CD4-positive, CD25-positive, alpha-beta regulatory T cell (primary cell): ENCODE results near the gene CYB5RL. TPM values are rescaled to one million over a fixed set of nuclear protein-coding genes. Genes with fewer than 3 reads are reported as not detected.

Experiments used
- ATAC-seq, 2 donors: fragments of 150-1000 bp; cut with Tn5 transposase; one replicate each; pipeline ENCODE4 v1.10.0; 2021; ENCODE audit warnings: low read depth in 2 of 2, moderate number of reproducible peaks in 2 of 2, moderate library complexity in 1 of 2
- DNase-seq, 3 donors: peaks; one replicate each; pipeline versions ENCODE4 v3.0.0 to v3.0.0-alpha.2; 2012 to 2022; ENCODE audit warnings: mixed read lengths in 1 of 3
- H3K27ac ChIP-seq: one replicate; pipeline ENCODE4 v1.7.0; 2013; ENCODE audit warnings: mild to moderate bottlenecking, low read length; ENCODE audit not compliant: insufficient read depth, poor library complexity, severe bottlenecking
- H3K27me3 ChIP-seq: one replicate; pipeline ENCODE4 v1.7.0; 2013; ENCODE audit warnings: low read length; ENCODE audit not compliant: control insufficient read depth, insufficient read depth
- H3K36me3 ChIP-seq: one replicate; pipeline ENCODE4 v1.7.0; 2013; ENCODE audit warnings: mild to moderate bottlenecking, low read length, moderate library complexity; ENCODE audit not compliant: control insufficient read depth, insufficient read depth
- H3K4me1 ChIP-seq: 2 replicates; pipeline ENCODE4 v1.7.0; 2013; ENCODE audit warnings: mild to moderate bottlenecking, low read length; ENCODE audit not compliant: insufficient read depth, control insufficient read depth, poor library complexity, severe bottlenecking
- H3K4me3 ChIP-seq: one replicate; pipeline ENCODE4 v1.7.0; 2013; ENCODE audit warnings: low read depth, mild to moderate bottlenecking, low read length, moderate library complexity
- H3K9me3 ChIP-seq, 2 experiments: 1 replicate in 1 of 2; 2 replicates in 1 of 2; pipeline ENCODE4 v1.7.0; 2013; ENCODE audit warnings: low read length in 2 of 2, mild to moderate bottlenecking in 1 of 2, moderate library complexity in 1 of 2; ENCODE audit not compliant: control insufficient read depth in 2 of 2
- H3K27ac Mint-ChIP-seq, 3 donors: one replicate each; pipeline ENCODE4 v1.8.0; 2020 to 2022; ENCODE audit warnings: mild to moderate bottlenecking in 3 of 3, mixed read lengths in 3 of 3, moderate library complexity in 2 of 3
- H3K27me3 Mint-ChIP-seq: one replicate; pipeline ENCODE4 v1.8.0; 2022; ENCODE audit warnings: mild to moderate bottlenecking, mixed read lengths
- H3K36me3 Mint-ChIP-seq: one replicate; pipeline ENCODE4 v1.8.0; 2020; ENCODE audit warnings: mixed read lengths
- H3K4me1 Mint-ChIP-seq, 4 donors: one replicate each; pipeline ENCODE4 v1.8.0; 2020 to 2022; ENCODE audit warnings: mixed read lengths in 4 of 4, mild to moderate bottlenecking in 1 of 4
- H3K4me3 Mint-ChIP-seq, 4 donors: one replicate each; pipeline ENCODE4 v1.8.0; 2020 to 2022; ENCODE audit warnings: mild to moderate bottlenecking in 4 of 4, mixed read lengths in 4 of 4, moderate library complexity in 3 of 4
- H3K9me3 Mint-ChIP-seq, 7 donors: one replicate each; pipeline ENCODE4 v1.8.0; 2020 to 2022; ENCODE audit warnings: mixed read lengths in 7 of 7, mild to moderate bottlenecking in 3 of 7, moderate library complexity in 2 of 7
- polyA plus RNA-seq, 4 donors: library from polyadenylated mRNA; unstranded; fragments of 300-500 nt; fragmentation: Illumina TruSeq; gene quantifications; one replicate each; pipeline ENCODE4 v1.2.3, GENCODE V29; 2021
- total RNA-seq: library from RNA; stranded (reverse); gene quantifications from one replicate; pipeline ENCODE4 v1.2.3, GENCODE V29; 2022

The CYB5RL gene
- total and polyA plus RNA-seq, 5 donors from 2014 or later: 1.1 to 4.8 (median 3.2) TPM

DNA sequence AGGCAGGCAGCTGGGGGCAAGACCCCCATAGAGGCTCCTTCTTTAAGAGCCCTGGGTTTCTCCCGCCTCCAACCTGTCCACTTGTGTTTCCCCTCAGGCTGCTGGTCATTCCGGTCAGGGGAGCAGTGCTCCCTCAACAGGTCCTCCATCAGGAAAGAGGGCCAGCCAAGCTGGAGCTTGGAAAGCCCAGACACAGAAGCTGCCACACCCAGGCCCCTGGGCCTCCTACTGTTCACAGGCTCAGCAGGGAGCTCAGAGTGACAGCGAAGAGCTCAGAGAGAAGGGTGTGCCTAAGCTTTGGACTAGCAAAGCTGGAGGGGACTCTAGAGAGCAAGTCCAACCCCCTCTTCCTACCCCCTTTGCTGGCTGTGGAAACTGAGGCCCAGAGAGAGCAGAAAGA lies 36.8 kb downstream of the CYB5RL start:
- Mint-ChIP-seq H3K27me3 (peaks cover 4% of the 10 kb centered on the region), H3K4me1 (no peaks in the 10 kb centered on the region), H3K4me3 (no peak overlapping the region), H3K27ac (no peak overlapping the region), H3K9me3 (no peaks in the 10 kb centered on the region), H3K36me3 (peaks cover 7% of the 10 kb centered on the region)
- no peak for DNase-seq
- ATAC-seq: no peak
- no peaks in the 10 kb centered on the region for H3K36me3 ChIP-seq
- H3K27ac ChIP-seq: no peak overlapping the region
- no peaks in the 10 kb centered on the region for H3K9me3 ChIP-seq
- no peaks in the 10 kb centered on the region for H3K27me3 ChIP-seq
- H3K4me1 ChIP-seq: no peaks in the 10 kb centered on the region
- no peak overlapping the region for H3K4me3 ChIP-seq

DNA sequence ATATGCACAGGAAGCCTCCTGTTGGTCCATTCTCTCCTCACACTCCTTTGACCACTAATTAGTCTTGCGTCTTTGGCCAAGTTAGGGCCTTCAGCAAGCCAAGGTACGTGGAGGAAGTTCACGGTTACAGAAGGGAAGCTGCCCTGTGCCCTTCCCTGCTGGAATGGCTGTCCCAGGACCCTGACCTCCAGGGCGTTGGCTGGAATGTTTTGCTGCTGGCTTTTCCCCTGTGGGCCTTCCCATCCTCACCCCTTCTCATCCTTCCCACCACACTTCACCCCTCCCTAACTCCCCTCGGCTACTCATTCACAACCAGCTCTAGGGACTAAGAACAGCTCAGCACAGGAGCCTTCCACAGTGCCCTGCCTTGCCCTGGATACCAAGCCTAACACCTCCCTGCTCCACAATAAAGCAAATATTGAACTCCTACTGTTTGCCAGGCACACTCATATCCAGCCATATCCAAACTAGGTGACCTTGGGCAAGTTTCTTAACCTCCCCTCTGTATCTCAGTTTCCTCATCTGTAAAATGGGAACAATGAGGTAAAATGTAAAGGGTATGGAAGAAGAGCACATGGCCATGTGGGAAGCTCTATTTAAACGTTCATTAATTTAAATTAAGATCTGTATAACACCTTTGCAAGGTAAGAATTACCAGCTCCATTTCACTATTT lies 38.2 kb downstream of the CYB5RL start:
- Mint-ChIP-seq H3K27ac (no peak overlapping the region), H3K27me3 (peaks cover 4% of the 10 kb centered on the region), H3K4me3 (no peak overlapping the region), H3K4me1 (no peaks in the 10 kb centered on the region), H3K9me3 (no peaks in the 10 kb centered on the region), H3K36me3 (peaks cover 7% of the 10 kb centered on the region)
- ATAC-seq (no peak), DNase-seq (no peak)
- Histone ChIP-seq H3K27ac (no peak overlapping the region), H3K4me3 (no peak overlapping the region), H3K36me3 (no peaks in the 10 kb centered on the region), H3K9me3 (no peaks in the 10 kb centered on the region), H3K27me3 (no peaks in the 10 kb centered on the region), H3K4me1 (no peaks in the 10 kb centered on the region)

DNA sequence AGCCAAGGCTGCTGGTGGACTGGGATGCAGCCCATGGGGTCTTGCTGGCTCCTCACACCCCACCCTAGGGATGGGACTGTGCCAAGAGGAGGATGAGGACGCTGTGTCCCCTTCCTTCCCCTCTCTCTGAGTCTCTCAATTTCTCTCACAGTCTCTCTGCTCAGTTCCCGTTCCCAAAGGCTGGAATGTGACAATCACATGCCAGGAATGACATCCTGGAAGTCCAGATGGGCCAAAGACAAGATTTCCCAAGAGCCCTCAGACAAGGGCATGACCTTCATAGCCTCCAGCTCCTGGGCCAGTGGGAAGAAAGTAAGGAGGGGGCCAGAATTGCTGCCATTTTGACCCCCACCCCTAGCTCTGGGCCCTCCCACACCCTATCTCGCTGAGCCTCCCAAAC lies 39.5 kb downstream of the CYB5RL start:
- no peaks in the 10 kb centered on the region for H3K4me1 ChIP-seq
- H3K4me3 ChIP-seq: no peak overlapping the region
- H3K27ac Mint-ChIP-seq: no peak overlapping the region
- ATAC-seq (no peak), DNase-seq (no peak)
- H3K27me3 Mint-ChIP-seq: peaks cover 4% of the 10 kb centered on the region
- no peak overlapping the region for H3K4me3 Mint-ChIP-seq
- H3K4me1 Mint-ChIP-seq: no peaks in the 10 kb centered on the region
- H3K27me3 ChIP-seq: no peaks in the 10 kb centered on the region
- no peaks in the 10 kb centered on the region for H3K36me3 ChIP-seq
- H3K9me3 ChIP-seq: no peaks in the 10 kb centered on the region
- no peaks in the 10 kb centered on the region for H3K9me3 Mint-ChIP-seq
- H3K27ac ChIP-seq: no peak overlapping the region
- H3K36me3 Mint-ChIP-seq: peaks cover 4% of the 10 kb centered on the region

DNA sequence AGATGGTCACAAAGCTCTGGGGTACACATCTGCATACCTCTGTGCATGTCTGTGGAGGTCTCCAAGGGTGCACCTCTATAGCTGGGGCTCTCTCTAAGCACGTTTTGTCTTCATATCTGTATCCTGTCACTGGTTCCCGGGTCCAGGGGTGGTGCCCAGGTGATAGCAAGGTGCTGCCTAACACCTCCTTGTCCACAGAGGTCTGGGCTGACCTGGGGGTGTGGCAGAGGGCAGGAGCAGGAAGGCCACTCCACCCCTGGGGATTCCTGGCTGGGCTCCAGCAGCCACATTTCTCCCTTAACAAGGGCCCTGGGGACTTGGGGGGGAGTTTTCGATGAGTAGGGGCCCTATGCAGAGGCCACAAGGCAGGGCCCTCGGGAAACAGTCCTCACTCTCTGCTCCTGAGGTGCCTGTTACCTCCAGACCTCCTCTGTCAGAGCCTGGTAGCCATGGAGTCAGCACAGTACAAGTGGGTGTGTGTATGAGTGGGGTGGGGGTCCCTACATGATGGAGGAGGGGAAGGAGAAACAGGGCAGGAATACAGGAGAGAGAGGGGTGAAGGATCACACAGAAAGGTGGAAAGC lies 40.0 kb downstream of the CYB5RL start:
- DNase-seq (no peak), ATAC-seq (no peak)
- Histone ChIP-seq H3K4me1 (no peaks in the 10 kb centered on the region), H3K4me3 (no peak overlapping the region), H3K36me3 (no peaks in the 10 kb centered on the region), H3K9me3 (no peaks in the 10 kb centered on the region), H3K27ac (no peak overlapping the region), H3K27me3 (no peaks in the 10 kb centered on the region)
- Mint-ChIP-seq H3K4me1 (no peaks in the 10 kb centered on the region), H3K36me3 (peaks cover 3% of the 10 kb centered on the region), H3K27ac (no peak overlapping the region), H3K9me3 (no peaks in the 10 kb centered on the region), H3K4me3 (no peak overlapping the region), H3K27me3 (peaks cover 4% of the 10 kb centered on the region)

DNA sequence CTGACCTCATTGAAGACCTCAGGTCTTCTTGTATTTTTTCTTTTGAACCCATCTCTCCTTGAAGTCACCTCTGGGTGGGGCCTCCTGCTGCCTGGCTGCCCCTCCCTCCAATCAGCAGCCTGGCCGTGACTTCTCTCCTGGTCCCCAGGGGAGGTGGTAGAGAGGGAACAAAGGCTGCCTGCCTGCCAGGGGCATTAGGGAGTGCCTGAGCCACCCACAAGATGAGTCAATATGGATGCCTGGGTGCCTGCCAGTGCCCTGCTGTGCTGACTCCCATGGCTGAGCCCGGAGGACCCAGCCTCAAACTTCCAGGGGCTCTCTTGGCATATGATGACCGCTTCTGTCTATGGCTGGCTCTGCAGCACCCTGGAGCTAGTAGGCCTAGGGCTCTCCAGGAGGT lies 41.8 kb downstream of the CYB5RL start:
- DNase-seq (no peak), ATAC-seq (no peak)
- Histone ChIP-seq H3K4me1 (no peaks in the 10 kb centered on the region), H3K4me3 (no peak overlapping the region), H3K27me3 (no peaks in the 10 kb centered on the region), H3K27ac (no peak overlapping the region), H3K36me3 (no peaks in the 10 kb centered on the region), H3K9me3 (no peaks in the 10 kb centered on the region)
- Mint-ChIP-seq H3K4me3 (no peak overlapping the region), H3K27me3 (peaks cover 4% of the 10 kb centered on the region), H3K36me3 (no peaks in the 10 kb centered on the region), H3K27ac (no peak overlapping the region), H3K9me3 (no peaks in the 10 kb centered on the region), H3K4me1 (no peaks in the 10 kb centered on the region)

DNA sequence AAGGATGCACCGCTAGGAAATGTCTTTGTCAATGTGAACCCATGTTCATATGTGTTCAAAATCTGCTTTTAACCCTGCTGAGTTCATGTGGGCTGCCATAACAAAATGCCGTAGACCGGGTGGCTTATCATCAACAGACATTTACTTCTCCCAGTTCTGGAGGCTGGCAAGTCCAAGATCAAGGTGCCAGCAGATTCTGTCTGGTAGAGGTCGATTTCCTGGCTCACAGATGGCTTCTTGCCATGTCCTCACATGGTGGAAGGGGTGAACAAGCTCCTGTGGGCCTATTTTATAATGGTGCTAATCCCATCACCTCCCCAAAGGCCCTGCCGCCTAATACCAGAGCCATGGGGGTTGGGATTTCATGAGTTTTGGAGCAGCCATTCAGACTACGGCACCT lies 42.4 kb downstream of the CYB5RL start:
- no peak overlapping the region for H3K4me3 Mint-ChIP-seq
- H3K27me3 Mint-ChIP-seq: no peaks in the 10 kb centered on the region
- no peak overlapping the region for H3K4me3 ChIP-seq
- H3K27ac Mint-ChIP-seq: no peak overlapping the region
- H3K9me3 ChIP-seq: no peaks in the 10 kb centered on the region
- H3K4me1 ChIP-seq: no peaks in the 10 kb centered on the region
- ATAC-seq (no peak), DNase-seq (no peak)
- no peaks in the 10 kb centered on the region for H3K36me3 Mint-ChIP-seq
- no peaks in the 10 kb centered on the region for H3K27me3 ChIP-seq
- H3K9me3 Mint-ChIP-seq: no peaks in the 10 kb centered on the region
- no peaks in the 10 kb centered on the region for H3K36me3 ChIP-seq
- H3K27ac ChIP-seq: no peak overlapping the region
- H3K4me1 Mint-ChIP-seq: no peaks in the 10 kb centered on the region

DNA sequence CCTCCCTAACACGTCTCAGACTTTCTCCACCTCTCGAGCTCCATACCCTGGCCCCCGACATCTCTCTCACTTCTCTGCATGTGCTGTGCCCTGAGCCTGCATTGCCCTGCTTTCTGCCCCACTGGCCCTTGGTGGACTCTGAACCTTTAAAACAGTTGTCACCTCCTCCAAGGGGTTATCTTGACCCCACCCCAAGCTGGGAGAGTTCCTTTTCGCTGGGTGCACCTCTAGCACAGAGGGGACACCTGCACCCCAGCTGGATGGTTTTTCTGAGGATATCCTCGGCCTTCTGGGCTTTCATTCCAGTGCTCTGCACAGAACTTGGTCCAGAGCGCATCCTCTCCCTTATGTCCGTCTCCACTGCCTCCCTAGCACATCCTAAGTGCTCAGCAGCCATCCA lies 42.8 kb downstream of the CYB5RL start:
- H3K4me3 ChIP-seq: no peak overlapping the region
- H3K4me1 ChIP-seq: no peaks in the 10 kb centered on the region
- Mint-ChIP-seq H3K27ac (no peak overlapping the region), H3K4me1 (no peaks in the 10 kb centered on the region), H3K27me3 (no peaks in the 10 kb centered on the region), H3K36me3 (no peaks in the 10 kb centered on the region), H3K9me3 (no peaks in the 10 kb centered on the region), H3K4me3 (no peak overlapping the region)
- H3K9me3 ChIP-seq: no peaks in the 10 kb centered on the region
- H3K27me3 ChIP-seq: no peaks in the 10 kb centered on the region
- no peak overlapping the region for H3K27ac ChIP-seq
- no peak for DNase-seq
- ATAC-seq: no peak
- H3K36me3 ChIP-seq: no peaks in the 10 kb centered on the region

DNA sequence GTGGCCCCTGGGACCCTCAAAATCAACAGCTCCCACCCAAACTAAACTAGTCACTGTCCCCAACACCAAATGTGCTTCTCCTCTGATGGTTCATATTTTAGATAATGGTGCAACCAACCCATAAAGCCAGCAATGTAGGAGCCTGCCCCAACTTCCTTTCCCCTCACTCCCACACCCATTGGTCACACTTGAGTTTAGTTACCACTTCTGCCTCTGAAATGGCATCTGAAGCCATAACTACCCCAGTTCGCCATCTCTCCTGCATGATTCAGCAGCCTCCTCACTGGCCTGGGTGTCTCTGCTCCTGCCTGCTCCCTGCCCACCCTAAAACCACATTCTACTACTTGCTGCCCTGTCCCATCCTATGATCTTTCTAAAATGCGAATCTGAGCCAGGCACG lies 43.6 kb downstream of the CYB5RL start:
- H3K9me3 ChIP-seq: no peaks in the 10 kb centered on the region
- Mint-ChIP-seq H3K27ac (no peak overlapping the region), H3K9me3 (no peaks in the 10 kb centered on the region), H3K4me1 (no peaks in the 10 kb centered on the region), H3K27me3 (no peaks in the 10 kb centered on the region), H3K4me3 (no peak overlapping the region), H3K36me3 (no peaks in the 10 kb centered on the region)
- no peaks in the 10 kb centered on the region for H3K4me1 ChIP-seq
- ATAC-seq (no peak), DNase-seq (no peak)
- H3K36me3 ChIP-seq: no peaks in the 10 kb centered on the region
- no peak overlapping the region for H3K27ac ChIP-seq
- no peaks in the 10 kb centered on the region for H3K27me3 ChIP-seq
- no peak overlapping the region for H3K4me3 ChIP-seq
